Cerebellar nuclear complex (tissue), 1 donor: ENCODE data around the gene GULP1.

Experiments used
- DNase-seq, 2 experiments: peaks; one replicate each; lab custom pipeline; 2025; lab: John Stamatoyannopoulos, UW

The GULP1 gene

GRCh38 chr2:188474316-188474715 lies 182.6 kb downstream of the GULP1 start:
- no peak for DNase-seq

- DNase-seq: no peak
These were observed 184.3 kb downstream of the GULP1 start for GRCh38 chr2:188475945-188476344.

DNA sequence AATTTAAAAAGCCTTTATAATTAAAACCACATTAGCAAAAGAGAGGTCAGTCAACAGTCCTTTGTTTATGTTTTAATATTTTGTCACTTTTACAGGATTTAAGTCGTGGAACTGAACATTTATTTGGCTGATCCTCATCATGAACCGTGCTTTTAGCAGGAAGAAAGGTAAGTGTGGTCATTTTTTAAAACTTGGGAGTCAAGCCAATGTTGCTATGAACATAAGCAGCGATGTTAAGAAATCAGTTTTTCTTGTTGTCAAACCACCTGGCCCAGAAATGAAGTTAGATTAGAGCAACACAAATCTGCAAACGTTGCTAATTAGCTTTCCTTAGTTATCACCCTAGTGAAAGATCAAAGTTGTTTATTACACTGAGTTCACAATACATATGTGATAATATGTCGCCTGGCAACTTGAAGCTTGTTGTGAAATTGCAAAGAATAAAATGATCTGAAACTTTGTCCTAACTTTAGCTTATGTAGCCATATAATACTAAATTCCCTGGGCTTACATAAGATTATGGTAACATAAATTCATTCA lies 186.0 kb downstream of the GULP1 start:
- DNase-seq: no peak

DNA sequence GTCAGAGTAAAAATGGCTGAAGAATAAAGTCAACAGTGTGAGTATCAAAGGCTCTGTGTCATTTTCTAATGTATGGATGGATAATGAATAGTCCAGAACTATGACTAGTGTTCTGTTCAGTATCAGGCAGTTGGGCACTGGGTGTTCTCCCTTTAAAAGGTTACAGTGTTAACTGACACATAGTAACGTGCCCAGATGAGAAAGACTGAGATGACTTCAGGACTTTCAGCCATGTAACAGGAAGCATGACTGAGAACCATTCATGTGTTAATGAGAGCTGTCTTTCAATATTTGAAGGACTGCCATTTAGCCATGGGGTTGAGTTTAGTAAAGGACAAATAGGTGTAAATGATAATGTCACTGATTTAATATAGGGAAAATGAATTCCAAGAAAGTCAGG lies 187.1 kb downstream of the GULP1 start:
- no peak for DNase-seq

DNA sequence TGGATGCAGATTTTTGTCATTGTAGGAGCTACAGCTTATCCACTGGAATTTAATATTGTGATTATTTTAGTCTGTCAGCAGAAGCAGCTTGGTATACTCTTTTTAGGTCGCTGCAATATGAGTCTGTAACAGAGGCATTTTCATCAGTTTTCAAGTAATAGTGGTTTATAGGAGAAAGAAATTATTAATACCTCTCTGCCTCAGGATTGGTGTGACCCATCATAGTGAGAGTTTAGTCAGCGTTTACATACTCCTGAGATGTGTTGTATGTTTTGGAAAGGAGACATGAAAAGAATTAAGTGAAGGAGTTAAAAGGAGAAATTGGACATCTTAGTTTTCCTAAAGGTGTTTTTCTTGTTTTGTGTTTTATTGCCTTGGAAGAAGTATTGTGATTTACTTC lies 189.8 kb downstream of the GULP1 start:
- DNase-seq: no peak

DNA sequence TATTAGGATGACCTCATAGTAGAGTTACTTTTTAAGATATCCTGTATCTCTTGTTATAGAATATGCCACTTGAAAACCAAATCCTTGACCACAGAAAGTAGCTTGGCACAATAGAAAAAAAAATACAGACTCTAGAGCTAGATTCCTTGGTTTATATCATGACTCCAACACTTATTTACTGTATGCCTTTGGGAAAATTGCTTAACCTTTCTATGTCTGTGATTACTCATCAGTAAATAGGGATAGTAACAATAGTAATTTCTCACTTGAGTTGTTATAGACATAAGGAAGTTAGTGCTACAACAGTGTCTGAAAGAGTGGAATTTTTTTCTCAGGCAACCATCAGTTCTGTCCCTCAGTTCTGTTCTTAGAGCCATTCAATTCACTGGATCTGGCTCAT lies 193.8 kb downstream of the GULP1 start:
- DNase-seq: no peak

DNA sequence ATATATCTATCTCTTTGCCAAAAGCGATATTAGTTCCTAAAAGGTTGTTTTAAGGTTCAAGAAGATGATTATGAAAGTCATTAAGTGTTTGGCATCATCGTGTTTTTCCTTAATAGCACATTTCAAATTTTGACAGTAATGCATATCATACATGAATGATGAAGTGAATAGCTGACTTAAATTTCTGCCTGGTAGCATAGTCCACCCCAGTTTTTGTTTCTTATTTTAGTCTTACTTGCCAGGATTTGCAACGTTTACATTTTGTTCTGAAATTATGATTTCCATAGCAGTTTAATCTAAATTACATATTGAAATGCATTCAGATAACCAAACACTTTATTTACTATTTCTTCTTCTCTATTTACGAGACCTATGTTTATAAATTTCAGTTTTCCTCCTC lies 201.1 kb downstream of the GULP1 start:
- no peak for DNase-seq

- DNase-seq: no peak
These were observed 203.2 kb downstream of the GULP1 start for GRCh38 chr2:188494906-188495305.

- DNase-seq: no peak
These were observed 204.3 kb downstream of the GULP1 start for GRCh38 chr2:188495969-188496431.

DNA sequence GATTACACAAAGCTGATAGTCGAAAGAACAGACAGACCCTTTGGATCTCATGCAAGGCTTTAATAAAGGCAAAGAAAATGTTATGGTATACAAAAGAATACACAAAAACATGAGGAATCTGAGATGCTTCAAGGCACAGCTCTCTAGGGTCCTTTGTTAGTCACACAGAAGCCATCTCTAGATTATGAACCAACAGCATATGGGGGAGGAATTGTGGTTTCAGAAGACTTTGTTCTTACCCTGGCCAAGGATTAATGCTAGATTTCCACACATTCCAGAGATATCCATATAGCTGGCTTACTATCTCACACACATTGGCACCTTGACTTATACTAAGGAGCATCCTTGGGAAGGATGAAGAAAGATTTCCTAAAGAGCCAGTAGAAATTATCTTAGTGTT lies 206.1 kb downstream of the GULP1 start:
- no peak for DNase-seq

DNA sequence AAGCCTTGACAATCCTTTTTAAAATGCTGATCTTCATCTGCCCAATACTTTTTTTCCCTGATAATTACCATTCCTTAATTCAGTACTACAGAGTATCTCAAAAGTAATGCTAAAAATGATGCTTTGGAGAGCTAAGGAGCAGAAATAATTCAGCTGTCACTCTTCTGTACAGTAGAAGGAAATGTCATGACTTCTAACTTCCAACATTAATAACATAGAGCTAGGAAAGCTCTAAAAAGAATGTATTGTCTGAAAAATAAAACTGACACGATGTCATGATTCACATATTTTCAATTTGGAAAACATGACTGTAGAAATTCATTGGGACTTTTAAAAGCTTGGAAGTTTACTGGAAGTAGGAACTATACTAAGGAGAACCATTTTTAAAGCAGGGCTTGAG lies 212.3 kb downstream of the GULP1 start:
- no peak for DNase-seq

- DNase-seq: no peak
These were observed 215.2 kb downstream of the GULP1 start for GRCh38 chr2:188506843-188507242.

DNA sequence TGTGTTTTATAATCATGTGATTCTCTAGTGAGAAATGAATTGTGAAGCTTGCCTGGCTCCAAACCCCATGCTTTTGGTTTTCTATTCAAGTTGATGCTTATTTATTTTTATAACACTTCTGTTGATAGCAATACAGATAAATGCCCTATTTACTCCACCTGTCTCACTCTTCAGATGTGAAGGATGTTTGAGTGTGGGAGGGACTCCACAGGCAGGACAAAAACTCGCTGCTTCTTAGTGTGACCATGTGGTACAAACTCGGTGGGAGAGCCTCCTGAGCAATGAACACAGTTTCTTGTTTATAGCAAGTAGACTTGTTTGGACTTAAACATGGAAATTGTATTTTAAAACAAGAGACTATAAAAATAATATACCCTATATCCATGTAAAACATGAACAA lies 219.7 kb downstream of the GULP1 start:
- no peak for DNase-seq

DNA sequence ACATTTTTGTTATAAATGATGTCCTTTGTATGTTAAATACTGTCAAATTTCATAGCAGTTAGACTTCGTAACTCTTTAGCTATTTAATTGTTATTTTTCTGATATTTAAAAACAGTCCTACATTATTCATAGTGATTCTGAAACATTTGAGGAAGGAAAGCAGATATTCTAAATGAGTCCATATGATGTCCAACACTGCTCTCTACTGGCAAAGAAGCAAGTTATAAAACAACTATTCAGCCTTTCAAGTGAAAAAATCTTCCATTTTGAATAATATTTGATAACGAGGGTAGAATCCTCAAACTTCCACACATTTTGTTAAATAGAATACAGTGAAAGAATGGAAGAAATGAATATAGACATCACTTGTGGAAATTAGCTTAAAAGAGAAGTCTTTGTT lies 220.8 kb downstream of the GULP1 start:
- DNase-seq: no peak

GRCh38 chr2:188515918-188516317 lies 224.2 kb downstream of the GULP1 start:
- no peak for DNase-seq

DNA sequence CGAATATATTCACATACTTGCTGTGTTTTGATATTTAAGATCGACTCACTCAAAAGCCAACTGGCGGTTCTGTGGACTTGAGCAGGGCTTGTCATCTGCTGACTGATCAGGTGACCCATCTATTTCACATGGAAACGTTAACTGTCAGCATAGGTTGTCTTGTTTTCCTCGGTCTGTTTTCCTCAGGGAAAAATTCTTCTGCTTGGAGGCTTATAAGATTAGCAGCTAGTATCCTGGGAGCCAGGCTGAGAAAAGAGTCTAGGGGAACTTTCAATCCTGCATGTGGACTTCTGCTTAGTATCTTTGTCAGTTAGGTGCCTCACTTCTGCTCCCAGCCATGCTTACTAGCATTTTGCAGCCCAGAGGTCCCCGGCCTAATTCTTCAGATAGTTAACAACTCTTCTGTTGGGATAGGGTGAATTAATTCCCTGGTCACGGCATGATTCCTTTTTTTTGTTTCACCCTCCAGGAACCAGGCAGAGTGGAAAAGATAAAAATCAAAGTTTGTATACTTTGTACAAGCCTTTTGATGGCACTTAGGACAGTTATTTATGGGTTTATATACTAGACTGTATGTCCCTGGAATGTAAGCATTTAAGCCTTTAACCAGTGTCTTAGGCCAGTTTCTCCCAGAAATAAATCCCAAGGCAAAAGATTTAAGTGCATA lies 226.0 kb downstream of the GULP1 start:
- no peak for DNase-seq

- no peak for DNase-seq
These were observed 226.7 kb downstream of the GULP1 start for GRCh38 chr2:188518381-188518780.

DNA sequence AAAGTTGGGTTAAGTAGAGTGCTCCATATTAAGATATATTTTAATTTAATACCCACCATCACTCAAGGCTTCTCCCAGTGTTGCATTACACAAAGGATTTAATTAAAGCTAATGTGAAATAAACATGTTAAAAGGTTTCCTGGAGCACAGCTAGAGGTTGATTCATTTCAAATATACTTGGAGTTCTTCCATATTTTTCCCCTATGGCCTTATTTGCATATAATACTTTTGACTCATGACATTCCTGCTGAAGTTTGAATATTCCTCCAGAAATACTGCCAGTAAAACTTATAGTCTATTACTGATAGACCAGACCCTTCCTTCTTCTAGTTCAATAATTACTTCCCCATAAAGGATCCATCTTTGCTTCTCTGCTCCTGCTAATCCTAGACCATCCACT lies 227.5 kb downstream of the GULP1 start:
- no peak for DNase-seq

GRCh38 chr2:188522517-188522916 lies 230.8 kb downstream of the GULP1 start:
- DNase-seq: no peak

DNA sequence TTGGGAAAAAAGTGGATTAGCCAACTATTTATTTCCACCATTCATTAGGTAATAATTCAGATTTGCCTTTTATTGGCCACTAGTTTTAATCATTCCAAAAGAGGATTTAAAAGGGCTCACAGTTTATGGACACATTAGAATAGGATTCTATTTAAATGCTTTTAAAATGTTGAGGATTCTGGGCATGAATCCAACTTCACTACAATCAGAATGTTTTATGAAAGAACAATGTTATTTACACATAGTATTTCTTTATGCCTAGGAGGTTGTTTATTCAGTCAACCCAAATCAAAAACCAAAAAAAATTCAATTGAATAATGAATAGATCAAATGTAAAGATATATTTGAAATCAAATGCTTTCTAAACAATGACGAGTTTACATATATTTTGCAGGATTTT lies 232.2 kb downstream of the GULP1 start:
- DNase-seq: no peak

DNA sequence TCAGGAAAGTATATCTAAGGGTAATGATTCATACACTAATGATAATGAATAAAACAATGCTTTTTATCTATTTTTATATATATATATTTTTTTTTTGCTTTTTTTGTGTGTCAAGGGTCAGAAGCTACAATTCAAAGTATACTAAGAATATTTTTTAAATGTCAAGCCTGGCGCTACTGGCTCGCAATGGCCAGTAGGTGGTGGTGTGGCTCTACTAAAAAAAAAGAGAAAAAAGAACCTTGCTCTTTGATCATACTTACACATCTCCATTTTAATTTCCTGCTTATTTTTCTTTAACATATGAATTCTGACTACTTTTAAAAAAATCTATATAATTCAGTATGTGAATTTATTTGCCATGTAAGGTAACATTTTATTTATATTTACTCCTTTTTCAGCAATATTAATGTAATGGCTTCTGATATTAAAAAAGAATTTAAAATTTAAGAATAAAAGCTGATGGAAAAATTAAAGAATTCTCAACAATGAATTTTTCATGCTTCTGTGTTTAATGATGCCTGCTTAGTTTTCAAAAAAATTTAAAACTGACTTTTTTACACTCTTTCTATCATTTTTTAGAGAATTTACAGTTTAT lies 232.9 kb downstream of the GULP1 start:
- no peak for DNase-seq

DNA sequence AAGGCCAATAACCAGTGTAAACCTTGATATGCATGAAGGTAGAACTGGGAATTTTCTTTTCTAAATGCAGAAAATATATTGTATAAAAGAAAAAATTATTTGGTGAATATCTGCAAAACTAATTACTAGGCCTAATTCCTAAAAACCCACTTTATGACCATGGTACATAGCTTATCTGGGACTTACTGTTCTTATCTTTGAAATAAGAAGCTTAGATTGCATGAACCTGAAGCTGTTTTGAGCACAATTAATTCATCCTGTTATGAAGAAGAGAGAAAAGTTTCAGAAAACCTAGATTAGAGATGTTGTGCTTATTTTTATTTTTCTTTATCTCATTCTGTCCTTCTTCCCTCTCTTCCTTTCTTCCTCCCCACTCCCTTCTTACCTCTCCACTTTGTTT lies 235.0 kb downstream of the GULP1 start:
- no peak for DNase-seq

DNA sequence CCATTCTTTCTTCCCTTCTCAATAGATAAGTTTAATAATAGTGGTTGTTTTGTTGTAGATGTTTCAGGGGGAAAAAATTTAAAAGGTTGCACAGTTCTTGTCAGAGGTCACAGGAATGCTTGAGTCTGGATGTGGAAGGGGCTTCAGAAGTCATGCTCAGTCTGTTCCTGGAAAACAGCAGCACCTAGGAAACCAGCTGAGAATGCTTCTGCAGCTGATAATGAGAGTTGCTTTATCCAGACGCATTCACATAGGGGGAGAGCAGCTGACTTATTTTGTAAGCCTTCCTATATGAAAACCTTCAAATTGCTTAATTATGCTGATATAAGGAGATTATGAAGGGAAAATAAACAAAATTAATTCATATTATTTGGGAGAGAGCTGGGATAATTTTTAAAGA lies 235.5 kb downstream of the GULP1 start:
- no peak for DNase-seq

- no peak for DNase-seq
These were observed 235.9 kb downstream of the GULP1 start for GRCh38 chr2:188527581-188527993.
